Posterior vena cava (tissue), 2 donors: ENCODE results near the gene TAF1C. TPM values are rescaled to one million over a fixed set of nuclear protein-coding genes. Genes with fewer than 3 reads are reported as not detected.
"Not testable (repeated sequence)": the region's sequence is repeated elsewhere in the genome, so short reads cannot be mapped to it uniquely, and the experiment has no call there.

Source experiments
- DNase-seq: peaks from one replicate; pipeline ENCODE4 v3.0.0-alpha.2; 2020; ENCODE audit warnings: low spot score
- intact Hi-C, 2 donors: fragments of 100-400 bp; cut with DNase I; formaldehyde crosslinking; loops; one replicate each; pipeline versions ENCODE4 v1.14.1 to v1.14.2; 2022 to 2023
- long read RNA-seq, 2 donors: library from polyadenylated mRNA; unstranded; transcript quantifications; one replicate each; pipeline ENCODE4 v2.0.0, GENCODE V29; 2020 to 2021
- total RNA-seq, 2 donors: library from RNA; stranded (reverse); fragmentation: NEBNext Ultra II Directional; extraction: Animal tissue kit (Norgen Biotek cat#: 25700); gene quantifications; one replicate each; pipeline ENCODE4 v1.2.1, GENCODE V29; 2021
- donor health status: DM: yes; HTN: yes; CAD: no.
- donor health status: DM: yes; HTN: yes; CAD: no.

The TAF1C gene, protein sequence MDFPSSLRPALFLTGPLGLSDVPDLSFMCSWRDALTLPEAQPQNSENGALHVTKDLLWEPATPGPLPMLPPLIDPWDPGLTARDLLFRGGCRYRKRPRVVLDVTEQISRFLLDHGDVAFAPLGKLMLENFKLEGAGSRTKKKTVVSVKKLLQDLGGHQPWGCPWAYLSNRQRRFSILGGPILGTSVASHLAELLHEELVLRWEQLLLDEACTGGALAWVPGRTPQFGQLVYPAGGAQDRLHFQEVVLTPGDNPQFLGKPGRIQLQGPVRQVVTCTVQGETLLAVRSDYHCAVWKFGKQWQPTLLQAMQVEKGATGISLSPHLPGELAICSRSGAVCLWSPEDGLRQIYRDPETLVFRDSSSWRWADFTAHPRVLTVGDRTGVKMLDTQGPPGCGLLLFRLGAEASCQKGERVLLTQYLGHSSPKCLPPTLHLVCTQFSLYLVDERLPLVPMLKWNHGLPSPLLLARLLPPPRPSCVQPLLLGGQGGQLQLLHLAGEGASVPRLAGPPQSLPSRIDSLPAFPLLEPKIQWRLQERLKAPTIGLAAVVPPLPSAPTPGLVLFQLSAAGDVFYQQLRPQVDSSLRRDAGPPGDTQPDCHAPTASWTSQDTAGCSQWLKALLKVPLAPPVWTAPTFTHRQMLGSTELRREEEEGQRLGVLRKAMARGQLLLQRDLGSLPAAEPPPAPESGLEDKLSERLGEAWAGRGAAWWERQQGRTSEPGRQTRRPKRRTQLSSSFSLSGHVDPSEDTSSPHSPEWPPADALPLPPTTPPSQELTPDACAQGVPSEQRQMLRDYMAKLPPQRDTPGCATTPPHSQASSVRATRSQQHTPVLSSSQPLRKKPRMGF
- 10 to 100 TPM; 32.3 to 35.9 TPM for total RNA-seq
- long read RNA-seq, donor 1, partial matches to known transcripts = 10 of 15 reads
- long read RNA-seq, donor 1, other reads (novel, unspliced or antisense) = 5 of 15 reads
- long read RNA-seq, donor 2, partial matches to known transcripts = 13 of 25 reads
- long read RNA-seq, donor 2, other reads (novel, unspliced or antisense) = 12 of 25 reads

DNA sequence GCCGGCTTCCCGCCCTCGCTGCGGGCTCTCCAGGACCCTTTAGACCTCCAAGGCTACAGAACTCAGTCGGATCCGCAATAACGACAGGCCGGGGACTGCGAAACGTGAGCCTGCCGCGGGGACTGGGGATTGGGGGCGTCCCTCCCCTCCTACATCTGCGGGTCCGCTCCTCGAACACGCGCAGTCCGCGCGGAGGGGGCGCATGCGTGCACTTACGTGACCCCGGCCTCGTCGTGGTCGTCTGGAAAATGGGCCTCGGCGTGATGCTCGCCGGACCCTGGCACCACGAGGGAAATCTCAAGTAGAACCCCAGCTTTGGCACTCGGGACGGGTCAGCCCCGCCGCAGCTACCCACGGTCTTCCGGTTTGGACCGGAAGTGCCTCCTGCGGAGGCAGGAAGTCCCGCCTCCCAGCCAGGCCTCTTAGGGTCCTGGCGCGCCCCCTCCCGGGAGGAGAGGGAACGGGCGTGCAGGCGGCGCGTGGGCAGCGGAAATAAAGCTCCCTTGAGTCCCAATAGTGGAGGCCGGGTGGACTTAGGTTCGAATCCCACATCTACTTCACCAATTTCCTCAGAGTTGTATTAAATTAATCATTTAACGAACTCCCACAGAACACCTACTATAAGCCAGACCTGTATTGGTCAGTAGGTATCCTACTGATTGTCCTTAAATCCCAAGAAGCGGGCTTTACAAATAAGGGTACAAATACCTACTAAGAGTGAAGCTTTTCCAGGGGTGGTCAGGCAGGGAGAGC lies at the start of gene TAF1C:
Gene TAF1C (minus strand): TSS at position 373 of the 753 bp plus-strand sequence. CDS start 2,069 bp downstream, outside the sequence.
- intact Hi-C loops = loop anchor here in 1 of 2 donors (10.0 kb wide), 1 partner anchor 62 kb away; no protein-coding TSS in a partner anchor
- DNase-seq = peak; percentile 98

DNA sequence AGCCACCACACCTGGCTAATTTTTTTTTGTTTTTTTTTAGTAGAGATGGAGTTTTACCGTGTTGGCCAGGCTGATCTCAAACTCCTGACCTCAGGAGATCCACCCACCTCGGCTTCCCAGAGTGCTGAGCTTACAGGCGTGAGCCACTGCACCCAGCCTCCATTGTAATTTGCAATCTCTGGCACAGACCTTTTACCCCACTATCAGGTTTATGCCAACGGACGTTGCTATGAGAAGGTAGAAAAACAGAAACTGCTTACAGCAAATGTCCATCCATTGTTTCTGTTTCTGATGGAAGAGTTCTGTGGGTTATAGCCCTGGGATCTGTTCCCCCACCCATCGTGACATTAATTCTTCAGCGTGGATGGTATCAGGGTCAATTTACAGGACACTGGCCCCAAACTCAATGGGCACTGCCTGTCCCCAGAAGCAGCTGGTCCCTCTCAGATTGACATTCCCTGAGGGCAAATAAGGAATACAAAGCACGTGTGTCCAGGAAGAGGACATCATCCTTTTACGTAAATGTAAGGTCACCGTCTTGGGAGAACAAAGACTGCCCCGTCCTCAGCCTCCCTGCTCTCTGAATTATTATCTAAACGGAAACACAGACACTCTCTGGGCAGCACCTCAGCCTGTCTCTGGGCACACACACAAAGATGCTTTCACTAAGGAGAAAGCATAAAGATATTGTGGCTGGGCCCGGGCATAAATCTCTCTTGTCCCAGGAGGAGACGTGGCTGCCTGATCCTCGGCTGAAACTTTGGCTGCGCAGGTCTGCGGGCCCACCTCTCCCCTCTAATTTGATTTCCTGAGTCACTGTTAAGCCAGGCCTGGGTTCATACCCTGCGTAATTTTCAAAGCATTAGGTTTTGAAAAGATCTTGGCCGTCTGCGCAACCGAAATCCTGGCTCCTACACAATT lies 47.7 kb upstream of the TAF1C start:
- intact Hi-C loops = no loop called here
- DNase-seq = no peak

DNA sequence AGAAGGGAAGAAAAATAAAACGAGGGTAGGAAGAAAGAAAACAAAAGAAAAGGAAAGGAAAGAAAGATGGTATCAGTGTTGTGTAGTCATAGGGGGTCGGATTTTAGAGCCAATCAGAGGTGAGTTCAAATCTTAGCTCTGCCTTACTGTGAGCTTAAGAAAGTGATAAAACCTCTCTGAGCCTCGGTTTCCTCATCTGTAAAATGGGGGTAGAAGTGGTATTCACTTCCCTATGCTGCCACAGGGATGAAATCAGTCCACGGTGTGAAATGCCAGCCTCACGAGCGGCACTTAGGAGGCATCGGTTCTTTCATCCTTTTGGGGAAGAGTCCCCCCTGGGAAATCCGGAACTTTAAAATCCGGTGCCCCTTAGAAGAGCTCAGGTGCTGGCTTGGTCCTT lies 46.9 kb upstream of the TAF1C start:
- no peak for DNase-seq
- intact Hi-C loops = no loop called here

DNA sequence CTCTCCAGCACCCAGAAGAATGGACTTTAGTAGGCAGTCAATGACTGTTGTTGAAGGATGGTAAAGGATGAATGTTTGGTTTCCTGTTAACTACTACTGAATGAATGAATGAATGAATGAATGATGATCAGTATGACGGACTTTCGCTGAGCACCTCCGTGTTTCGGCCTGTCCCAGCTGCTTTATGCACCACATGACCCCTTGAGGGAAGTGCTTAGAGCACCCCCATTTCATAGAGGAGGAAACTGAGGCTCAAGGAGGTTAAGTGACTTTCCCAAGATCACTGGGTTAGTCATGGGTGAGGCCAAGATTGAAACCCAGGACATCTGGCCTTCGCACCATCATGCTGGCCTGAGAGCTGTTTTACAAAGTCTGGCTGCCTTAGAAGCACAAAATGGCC lies 46.1 kb upstream of the TAF1C start:
- intact Hi-C loops = no loop called here
- no peak for DNase-seq

DNA sequence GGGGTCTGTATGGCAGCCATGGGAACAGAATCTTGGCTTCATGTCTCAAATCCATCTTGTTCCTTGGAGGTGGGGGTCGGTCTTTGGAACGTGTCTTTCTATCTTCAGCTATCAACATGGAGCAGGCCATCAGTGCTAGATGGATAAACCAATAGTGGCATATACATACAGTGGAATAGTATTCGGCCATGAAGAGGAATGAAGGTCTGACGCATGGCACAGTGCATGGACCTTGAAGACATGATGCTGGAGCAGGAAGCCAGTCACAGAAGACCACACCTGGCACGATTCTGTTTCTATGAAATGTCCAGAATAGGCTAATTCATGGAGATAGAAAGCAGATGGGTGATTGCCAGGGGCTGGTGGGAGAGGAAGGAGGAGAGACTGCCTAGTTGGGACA lies 45.2 kb upstream of the TAF1C start:
- no peak for DNase-seq
- intact Hi-C loops = no loop called here

DNA sequence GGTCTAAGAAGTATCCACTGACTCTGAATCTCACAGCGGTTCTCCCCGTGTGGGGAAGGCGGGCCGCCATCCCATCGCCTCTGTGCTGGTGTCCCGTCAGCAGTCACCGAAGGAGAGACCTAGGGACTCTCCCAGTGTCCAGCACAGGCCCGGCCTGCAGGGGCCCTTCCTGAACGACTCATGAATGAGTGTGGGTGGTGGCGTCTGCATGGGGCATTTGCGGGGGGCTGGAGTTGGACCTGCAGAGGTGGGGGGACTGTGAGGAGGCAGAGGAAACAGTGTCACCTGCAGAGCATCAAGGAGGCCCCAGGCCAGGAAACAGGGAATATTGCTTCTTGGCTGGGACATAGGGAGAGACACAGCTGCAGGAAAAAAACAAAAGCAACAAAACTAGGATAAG lies 42.6 kb upstream of the TAF1C start:
- intact Hi-C loops = no loop called here
- DNase-seq = no peak

DNA sequence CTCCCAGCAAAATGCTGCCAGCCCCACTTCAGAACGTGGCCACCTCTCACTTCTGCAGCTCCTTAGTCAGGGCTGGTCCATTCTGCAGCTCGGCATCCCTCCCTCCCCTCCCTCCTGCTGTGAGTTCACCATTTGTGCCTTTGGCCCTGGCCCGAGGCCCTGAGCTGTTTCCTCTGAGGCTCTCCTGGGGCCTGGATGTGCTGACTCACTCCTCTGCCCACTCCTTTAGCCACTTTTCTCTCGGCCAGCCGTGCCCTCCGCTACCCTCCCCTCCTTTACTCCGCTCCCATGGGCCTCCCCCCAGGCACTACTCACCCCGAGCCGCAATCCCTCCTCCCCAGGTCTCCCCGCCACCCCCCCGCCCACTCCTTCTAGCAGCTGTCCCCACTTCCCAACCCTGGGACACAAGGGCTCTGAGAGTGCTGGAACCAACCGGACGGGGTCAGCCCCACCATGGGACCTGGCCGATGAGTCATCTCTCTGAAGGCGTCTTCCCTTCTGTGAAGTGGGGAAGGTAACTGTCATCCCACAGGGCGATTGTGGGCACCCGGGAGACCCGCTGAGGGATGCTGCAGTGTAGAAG lies 41.5 kb upstream of the TAF1C start:
- peak; percentile 95 for DNase-seq
- intact Hi-C loops = no loop called here

DNA sequence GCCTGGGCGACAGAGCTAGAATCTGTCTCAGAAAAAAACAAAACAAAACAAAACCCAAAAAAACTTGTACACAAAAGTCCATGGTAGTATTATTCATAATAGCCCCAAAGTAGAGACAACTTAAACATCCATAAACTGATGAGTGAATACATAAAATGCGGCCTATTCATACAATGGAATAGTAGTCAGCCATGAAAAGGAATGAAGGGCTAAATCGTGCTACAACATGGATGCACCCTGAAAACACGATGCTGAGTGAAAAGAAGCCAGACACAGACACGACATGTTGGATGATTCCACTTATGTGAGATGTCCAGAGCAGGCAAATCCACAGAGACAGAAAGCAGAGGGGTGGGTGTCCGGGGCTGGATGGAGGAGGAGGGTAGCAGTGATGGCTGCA lies 40.7 kb upstream of the TAF1C start:
- no peak for DNase-seq
- intact Hi-C loops = no loop called here

DNA sequence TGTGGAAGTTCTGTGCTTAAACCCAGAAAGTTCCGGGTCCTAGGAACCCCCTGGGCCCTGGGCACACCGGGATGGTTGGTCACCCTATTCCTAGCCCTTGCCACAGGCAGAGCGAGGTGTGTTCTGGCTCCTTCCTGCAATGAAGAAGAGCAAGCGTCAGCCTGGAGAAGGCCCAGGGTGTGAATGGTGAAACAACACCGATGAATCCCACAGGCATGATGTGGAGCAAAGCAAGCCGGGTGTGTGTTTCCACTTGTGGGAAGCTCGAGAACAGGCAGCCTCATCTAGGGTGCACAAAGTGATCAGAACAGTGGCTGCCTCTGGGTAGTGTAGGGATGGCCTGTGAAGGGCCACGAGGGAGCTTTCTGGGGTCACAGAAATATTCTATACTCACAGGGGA lies 39.2 kb upstream of the TAF1C start:
- intact Hi-C loops = no loop called here
- DNase-seq = no peak

DNA sequence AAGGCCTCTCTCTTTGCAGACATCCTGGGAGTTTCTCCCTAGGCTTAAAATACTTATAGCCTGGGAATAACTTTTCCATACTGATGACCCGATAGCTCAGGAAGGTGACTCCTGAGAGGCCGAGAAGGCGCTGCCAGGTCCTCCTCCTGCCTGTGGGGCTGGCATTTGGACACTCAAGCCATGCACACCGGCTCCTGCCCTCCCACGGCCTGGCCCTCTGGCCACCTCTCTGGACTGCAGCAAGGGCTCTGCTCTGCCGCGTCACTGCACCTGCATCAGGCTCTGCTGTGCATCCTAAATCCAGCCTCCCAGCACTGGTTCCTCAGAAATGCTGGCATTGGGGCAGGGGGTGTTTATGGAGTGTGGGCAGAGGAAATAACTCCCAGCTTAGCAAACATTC lies 38.7 kb upstream of the TAF1C start:
- DNase-seq = no peak
- intact Hi-C loops = no loop called here

DNA sequence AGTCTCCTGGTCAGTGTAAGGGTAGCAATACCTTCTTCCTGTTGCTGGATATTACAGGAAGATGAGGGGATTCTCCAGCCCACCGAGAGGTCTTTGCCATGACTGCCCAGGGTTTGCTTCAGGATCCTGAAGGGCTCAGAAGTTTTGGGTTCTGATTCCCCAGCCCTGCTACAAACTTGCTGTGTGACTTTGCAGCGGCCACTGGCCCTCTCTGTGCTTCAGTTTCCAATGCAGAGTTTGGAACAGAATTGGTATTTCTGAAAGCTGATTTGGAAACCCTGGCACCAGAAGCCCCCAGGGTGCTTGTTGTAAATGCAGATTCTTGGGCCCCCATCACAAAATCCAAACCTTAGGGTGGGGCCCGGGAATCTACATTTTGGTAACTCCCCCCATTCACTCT lies 38.3 kb upstream of the TAF1C start:
- intact Hi-C loops = no loop called here

DNA sequence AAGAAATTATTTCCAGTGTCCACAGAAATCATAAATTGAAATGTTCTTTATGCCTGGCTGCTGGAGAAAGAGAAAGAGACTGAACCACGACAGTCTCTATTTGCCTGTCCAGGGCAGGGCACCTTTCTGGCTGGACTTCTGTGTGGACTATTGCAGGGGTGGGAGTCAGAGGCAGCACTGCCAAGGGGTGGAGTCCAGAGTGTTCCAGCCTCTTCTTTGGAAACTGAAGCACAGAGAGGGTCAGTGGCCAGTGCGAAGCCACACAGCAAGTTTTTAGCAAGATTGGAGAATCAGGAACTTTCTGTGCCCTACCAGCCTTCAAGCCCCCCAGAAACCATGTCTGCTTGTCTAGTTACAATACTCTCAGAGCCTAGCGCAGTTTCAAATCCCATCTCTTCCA lies 37.7 kb upstream of the TAF1C start:
- no peak for DNase-seq
- intact Hi-C loops = no loop called here

More for the DNA sequence above, 38.3 kb upstream of the TAF1C start:
- DNase-seq = no peak

DNA sequence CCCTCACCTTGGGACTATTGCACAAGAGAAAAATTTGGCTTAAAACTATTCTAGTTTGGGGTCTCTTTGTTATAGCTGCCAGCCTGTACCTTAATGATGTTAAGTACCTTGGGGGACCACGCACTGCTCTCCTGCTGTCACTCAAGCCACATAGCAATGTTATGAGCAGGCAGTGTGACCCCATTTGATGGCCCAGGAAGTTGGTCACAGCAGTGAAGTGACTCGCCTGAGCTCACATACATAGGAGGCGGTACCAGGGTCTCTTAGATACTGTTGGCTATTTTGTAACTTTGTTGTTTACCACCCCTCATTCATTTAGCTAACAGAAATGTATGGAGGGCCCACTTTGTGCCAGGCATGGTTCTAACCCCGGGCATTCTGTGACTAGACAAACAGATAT lies 36.6 kb upstream of the TAF1C start:
- DNase-seq = no peak
- intact Hi-C loops = no loop called here

DNA sequence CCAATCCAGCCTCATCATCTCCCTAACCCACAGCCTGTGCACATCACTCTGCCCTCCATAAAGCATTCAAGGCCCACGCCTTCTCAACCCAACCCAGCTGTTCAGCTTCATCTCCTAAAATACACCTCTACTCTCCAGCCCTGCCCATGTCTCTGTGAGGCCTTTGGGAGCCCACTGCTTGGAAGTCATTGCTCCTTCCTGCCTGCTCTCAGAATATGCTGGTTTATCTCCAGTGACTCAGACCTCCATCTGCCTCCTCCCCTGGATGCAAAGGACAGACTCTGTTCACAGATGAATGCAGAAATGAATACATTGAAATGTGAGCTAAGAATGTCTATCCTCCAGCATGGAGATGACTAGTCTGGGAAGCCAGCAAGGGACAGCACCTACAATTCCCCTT lies 34.0 kb upstream of the TAF1C start:
- intact Hi-C loops = no loop called here
- DNase-seq = no peak

DNA sequence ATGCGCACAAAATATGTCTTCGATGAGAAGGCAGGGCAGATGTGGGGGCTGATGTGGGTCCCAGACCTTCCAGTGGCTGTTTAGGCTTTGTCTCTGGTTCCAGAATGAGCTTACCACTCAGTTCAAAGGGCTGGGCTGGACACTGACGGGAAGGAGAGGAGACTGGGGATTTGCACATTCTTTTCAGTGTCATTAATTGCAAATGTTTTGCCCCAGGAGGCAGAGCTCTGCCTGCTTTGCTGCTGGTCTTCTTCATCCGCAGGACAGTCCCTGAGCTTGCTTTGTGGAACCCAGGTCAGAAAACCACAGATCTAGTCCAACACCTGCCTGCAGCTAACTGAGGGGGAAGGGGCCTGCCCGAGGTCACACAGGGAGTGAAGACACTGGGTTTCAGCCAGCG lies 32.1 kb upstream of the TAF1C start:
- intact Hi-C loops = no loop called here
- DNase-seq = no peak

DNA sequence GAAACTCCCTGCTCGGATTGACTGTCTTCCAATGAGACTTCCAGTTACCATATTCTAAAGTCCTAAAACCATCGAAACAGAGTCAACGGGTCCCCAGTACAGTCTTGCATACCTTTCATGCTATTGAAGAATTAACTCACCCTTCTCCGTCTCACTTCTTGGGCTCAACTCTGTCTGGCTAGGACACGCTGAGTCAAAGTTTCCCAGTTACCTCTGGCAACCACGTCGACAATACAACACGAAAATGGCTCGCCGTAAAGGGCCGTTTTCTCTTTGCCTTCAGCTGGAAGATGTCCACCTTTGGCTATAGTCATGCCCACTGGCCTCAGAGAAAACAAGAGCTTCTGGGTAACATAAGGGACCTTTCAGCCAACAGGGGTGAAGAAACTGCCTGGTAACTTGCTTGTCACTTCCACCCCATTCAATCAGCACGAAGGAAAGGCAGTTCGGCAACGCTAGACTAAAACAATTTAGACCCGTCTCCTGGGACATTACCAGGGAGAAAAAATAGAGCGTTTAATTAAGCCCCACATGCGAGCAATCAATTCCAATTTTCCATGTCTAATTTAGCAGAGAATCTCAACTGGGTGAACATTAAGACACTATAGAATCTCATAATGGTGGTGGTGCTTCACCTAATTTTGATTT lies 31.4 kb upstream of the TAF1C start:
- intact Hi-C loops = no loop called here
- no peak for DNase-seq

DNA sequence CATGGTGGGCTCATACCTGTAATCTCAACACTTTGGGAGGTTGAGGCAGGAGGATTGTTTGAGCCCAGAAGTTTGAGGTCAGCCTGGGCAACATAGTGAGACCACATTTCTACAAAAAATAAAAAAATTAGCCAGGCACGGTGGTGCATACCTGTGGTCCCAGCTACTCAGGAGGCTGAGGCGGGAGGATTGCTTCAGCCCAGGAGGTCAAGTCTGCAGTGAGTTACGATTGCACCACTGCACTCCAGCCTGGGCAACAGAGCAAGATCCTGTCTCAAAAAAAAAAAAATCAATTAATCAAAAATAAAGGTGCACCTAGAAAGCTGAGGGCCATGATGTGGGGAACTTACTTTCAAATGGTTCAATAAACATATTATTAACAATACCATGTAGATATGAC lies 29.3 kb upstream of the TAF1C start:
- DNase-seq, intact Hi-C loops: not testable (repeated sequence)

DNA sequence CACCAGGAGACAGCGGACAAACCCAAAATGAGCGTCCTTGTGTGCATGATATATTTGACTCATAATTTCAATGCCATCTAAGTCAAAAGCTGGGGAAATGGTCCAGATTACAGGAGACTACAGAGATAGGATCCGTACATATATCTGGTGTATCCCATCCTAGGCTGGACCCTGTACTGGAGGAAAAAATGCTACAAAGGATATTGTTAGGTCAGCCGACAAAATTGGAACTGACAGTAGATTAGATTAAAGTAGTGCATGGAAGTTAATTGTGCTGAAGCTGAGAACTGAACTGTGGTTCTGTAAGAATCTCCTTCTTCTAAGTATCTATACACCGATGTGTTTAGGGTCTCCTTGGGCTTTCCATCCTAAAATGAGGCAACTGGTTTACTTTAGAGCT lies 28.7 kb upstream of the TAF1C start:
- intact Hi-C loops = no loop called here
- DNase-seq = no peak
